ENCODE results near the gene BMF. TPM values are rescaled to one million over a fixed set of nuclear protein-coding genes. Genes with fewer than 3 reads are reported as not detected.

Gene BMF
- total RNA-seq, 2 donors from 2014 or later = 4.3 to 16.1 TPM

DNA sequence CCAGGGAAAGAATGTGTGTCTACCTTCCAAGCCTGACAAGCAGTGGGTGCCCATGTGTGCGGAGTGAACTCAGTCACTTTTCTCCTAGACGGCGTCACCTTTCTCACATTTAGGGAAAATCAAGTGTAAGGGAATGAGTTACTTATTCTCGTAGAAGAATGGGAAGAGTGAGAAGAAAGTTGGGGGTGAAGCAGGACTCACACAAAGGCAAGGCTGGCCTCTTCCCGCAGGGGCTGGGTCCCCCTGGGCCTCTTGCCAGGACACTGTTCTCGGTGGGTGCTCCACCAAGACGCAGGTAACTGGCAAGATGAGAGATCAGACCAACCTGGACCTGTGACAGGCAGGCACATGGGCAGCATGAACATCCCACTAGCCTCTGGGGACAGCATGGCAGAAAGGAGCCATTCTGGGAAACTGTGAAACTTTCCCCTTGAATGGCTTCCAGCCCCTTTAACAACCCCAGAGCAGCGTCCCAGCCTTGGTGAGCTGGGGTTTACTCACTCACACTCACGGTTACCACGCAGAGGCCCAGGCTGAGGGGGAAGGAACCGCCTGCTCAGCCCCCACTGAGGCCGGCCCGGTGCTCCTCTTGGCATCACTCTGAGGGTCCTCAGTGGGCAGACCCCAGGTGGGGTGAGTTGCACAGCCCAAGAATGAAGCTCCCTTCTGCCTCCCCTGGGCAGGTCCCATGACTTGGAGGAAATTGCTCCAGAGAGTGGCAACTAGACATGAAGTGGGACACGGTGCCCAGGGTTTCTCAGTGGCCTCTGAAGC, 54.7 kb downstream of the BMF start:
- intact Hi-C loops (cut with DNase I) = no loop called here

GRCh38 chr15:40053079-40053830, 55.4 kb downstream of the BMF start:
- DNase-seq = peak in 1 of 4 donors; percentile 1
- 73 to 77% methylated on average over 12 of the region's 12 CpGs for WGBS, 2 donors
- Histone ChIP-seq H3K27ac (no peak overlapping the region), H3K4me1 (peaks cover 30% of the 10 kb centered on the region), H3K27me3 (no peaks in the 10 kb centered on the region), H3K9me3 (no peaks in the 10 kb centered on the region), H3K36me3 (replicated peaks in 1 of 2; ENCODE audit: insufficient read depth in 1 of 2, low read depth in 2 of 2) (no peaks in the 10 kb centered on the region), H3K4me3 (no peak overlapping the region)
- no peak for ATAC-seq
- TF ChIP-seq POLR2A (IDR thresholded peaks at IDR 0.05) = no peak
- TF ChIP-seq CTCF (IDR thresholded peaks at IDR 0.05) = no peak
- intact Hi-C loops (cut with DNase I) = no loop called here

More for the DNA sequence above, 54.7 kb downstream of the BMF start:
- H3K9me3 ChIP-seq = no peaks in the 10 kb centered on the region
- ATAC-seq (no peak), DNase-seq (no peak)
- 80 to 86% methylated on average over 11 to 14 of the region's 14 CpGs for WGBS, 2 donors
- H3K27ac ChIP-seq = peak overlapping the region in 3 of 4 donors; percentile 79 to 81 (median 80)
- H3K4me3 ChIP-seq = no peak overlapping the region
- TF ChIP-seq CTCF (IDR thresholded peaks at IDR 0.05) (no peak), POLR2A (IDR thresholded peaks at IDR 0.05) (no peak)
- peaks cover 28% of the 10 kb centered on the region for H3K4me1 ChIP-seq
- no peaks in the 10 kb centered on the region for H3K27me3 ChIP-seq
- H3K36me3 ChIP-seq (replicated peaks in 1 of 2; ENCODE audit: insufficient read depth in 1 of 2, low read depth in 2 of 2) = no peaks in the 10 kb centered on the region

GRCh38 chr15:40052604-40053003, 56.1 kb downstream of the BMF start:
- Histone ChIP-seq H3K36me3 (replicated peaks in 1 of 2; ENCODE audit: insufficient read depth in 1 of 2, low read depth in 2 of 2) (no peaks in the 10 kb centered on the region), H3K9me3 (no peaks in the 10 kb centered on the region), H3K27me3 (no peaks in the 10 kb centered on the region), H3K4me3 (no peak overlapping the region), H3K27ac (no peak overlapping the region), H3K4me1 (peaks cover 37% of the 10 kb centered on the region)
- no peak for TF ChIP-seq POLR2A (IDR thresholded peaks at IDR 0.05)
- TF ChIP-seq CTCF (IDR thresholded peaks at IDR 0.05) = no peak
- ATAC-seq (no peak), DNase-seq (no peak)
- intact Hi-C loops (cut with DNase I) = no loop called here
- WGBS, 2 donors = 53 to 65% methylated on average over 6 of the region's 6 CpGs

- DNase-seq (no peak), ATAC-seq (no peak)
- Histone ChIP-seq H3K4me1 (peaks cover 45% of the 10 kb centered on the region), H3K9me3 (no peaks in the 10 kb centered on the region), H3K4me3 (no peak overlapping the region), H3K27me3 (no peaks in the 10 kb centered on the region), H3K36me3 (replicated peaks in 1 of 2; ENCODE audit: insufficient read depth in 1 of 2, low read depth in 2 of 2) (no peaks in the 10 kb centered on the region), H3K27ac (no peak overlapping the region)
- no peak for TF ChIP-seq CTCF (IDR thresholded peaks at IDR 0.05)
- no peak for TF ChIP-seq POLR2A (IDR thresholded peaks at IDR 0.05)
- WGBS, 2 donors = 76 to 77% methylated on average over 11 of the region's 11 CpGs
- intact Hi-C loops (cut with DNase I) = no loop called here
Observed at GRCh38 chr15:40051616-40052415, 56.9 kb downstream of the BMF start.

Data from body of pancreas (tissue), 4 donors.